HepG2 (cell line): Measurements from ENCODE around the gene STON1. TPM values are rescaled to one million over a fixed set of nuclear protein-coding genes. Genes with fewer than 3 reads are reported as not detected.

Experiments used
- ATAC-seq: fragments of 200-7000 bp; cut with Tn5 transposase; 3 replicates; pipeline ENCODE4 v1.9.1; 2020; ENCODE audit warnings: mild to moderate bottlenecking, moderate library complexity
- BruUV-seq: library from RNA; stranded (reverse); fragments of 400-500 nt; replicated peaks from 2 replicates; lab custom pipeline; 2021; lab: Mats Ljungman, UMichigan
- CTCF ChIA-PET: fragments of 300-600 bp; formaldehyde crosslinking; extraction: SDS; loops from one replicate; lab custom pipeline; 2021; ENCODE audit warnings: low total read pairs, inconsistent platforms, low intra/inter-chr PET ratio; lab: Yijun Ruan, JAX
- POLR2A ChIA-PET: fragments of 350-600 bp; sonication (Branson Sonifier 250); formaldehyde crosslinking; loops from one replicate; lab custom pipeline; 2020; ENCODE audit warnings: antibody characterized with exemption, inconsistent platforms; lab: Yijun Ruan, JAX
- DNase-seq: peaks from one replicate; pipeline ENCODE4 v3.0.0-alpha.2; 2015; ENCODE audit warnings: low spot score
- FAIRE-seq: peaks from 3 replicates; lab custom pipeline; 2011; peaks lifted over from hg19 to GRCh38; lab: Jason Lieb, UNC
- H2AFZ ChIP-seq: one replicate; pipeline ENCODE4 v1.6.1; 2011; ENCODE audit warnings: low read length, inconsistent platforms
- H3K27ac ChIP-seq: fragments of 300-600 bp; 3 replicates; pipeline ENCODE4 v1.8.0; 2011; ENCODE audit warnings: mixed run types, mild to moderate bottlenecking, mixed read lengths, low read length, inconsistent platforms; ENCODE audit not compliant: insufficient read depth; ENCODE audit errors: extremely low read length
- H3K27me3 ChIP-seq, 2 experiments: fragments of 200-600 bp in 1 of 2; 2 replicates in 1 of 2; 3 replicates in 1 of 2; pipeline versions ENCODE4 v1.6.0 to v1.8.0; 2011; ENCODE audit warnings: low read length in 2 of 2, mild to moderate bottlenecking in 2 of 2, moderate library complexity in 2 of 2, inconsistent platforms in 1 of 2; ENCODE audit not compliant: insufficient read depth in 2 of 2, control insufficient read depth in 1 of 2
- H3K36me3 ChIP-seq, 2 experiments: fragments of 200-600 bp in 1 of 2; replicated peaks in 1 of 2; 2 replicates in 1 of 2; 3 replicates in 1 of 2; pipeline versions ENCODE4 v1.5.1 to v1.8.0; 2011; ENCODE audit warnings: low read length in 2 of 2, inconsistent platforms in 1 of 2; ENCODE audit not compliant: insufficient read depth in 2 of 2, control insufficient read depth in 1 of 2
- H3K4me1 ChIP-seq: 2 replicates; pipeline ENCODE4 v1.5.1; 2012; ENCODE audit warnings: low read length, inconsistent platforms; ENCODE audit not compliant: insufficient read depth
- H3K4me2 ChIP-seq: 2 replicates; pipeline ENCODE4 v1.6.0; 2011; ENCODE audit warnings: low read depth, low read length, inconsistent platforms
- H3K4me3 ChIP-seq, 3 experiments: fragments of 200-600 bp in 1 of 3; sonication (generic), shearing (Covaris generic) in 1 of 3; replicated peaks in 1 of 3; 2 replicates each; pipeline ENCODE4 v1.5.1; 2011 to 2016; ENCODE audit warnings: low read length in 3 of 3, inconsistent platforms in 2 of 3, low read depth in 2 of 3, mild to moderate bottlenecking in 2 of 3, control low read depth in 1 of 3, mixed read lengths in 1 of 3; ENCODE audit not compliant: insufficient read depth in 1 of 3
- H3K79me2 ChIP-seq: one replicate; pipeline ENCODE4 v1.6.1; 2011; ENCODE audit warnings: low read length, inconsistent platforms; ENCODE audit not compliant: insufficient read depth
- H3K9ac ChIP-seq: 2 replicates; pipeline ENCODE4 v1.6.0; 2011; ENCODE audit warnings: mild to moderate bottlenecking, low read depth, low read length, inconsistent platforms; ENCODE audit not compliant: insufficient read depth
- H3K9me3 ChIP-seq: 2 replicates; pipeline ENCODE4 v1.5.1; 2012; ENCODE audit warnings: mild to moderate bottlenecking, low read length
- H4K20me1 ChIP-seq: 2 replicates; pipeline ENCODE4 v1.6.0; 2011; ENCODE audit warnings: inconsistent platforms, mild to moderate bottlenecking, low read length, moderate library complexity; ENCODE audit not compliant: insufficient read depth
- ELK4 ChIP-seq: sonication (generic); formaldehyde crosslinking; IDR thresholded peaks from 2 replicates; pipeline ENCODE4 v1.9.0; 2021; ENCODE audit warnings: missing genetic modification reagents, borderline replicate concordance
- HNF1B ChIP-seq: sonication (generic); formaldehyde crosslinking; IDR thresholded peaks from 2 replicates; pipeline ENCODE4 v1.5.1; 2020; ENCODE audit warnings: mild to moderate bottlenecking, moderate library complexity, missing genetic modification reagents
- KDM1A ChIP-seq: IDR thresholded peaks from 2 replicates; pipeline ENCODE4 v1.6.1; 2016; ENCODE audit warnings: missing compliant biosample characterization
- MTF1 ChIP-seq: sonication (generic); formaldehyde crosslinking; IDR thresholded peaks from 2 replicates; pipeline ENCODE4 v1.5.0; 2020; ENCODE audit warnings: missing genetic modification reagents
- NCOA1 ChIP-seq: sonication (generic); formaldehyde crosslinking; IDR thresholded peaks from 2 replicates; pipeline ENCODE4 v1.9.0; 2021; ENCODE audit warnings: missing genetic modification reagents
- PLRG1 ChIP-seq: fragments of 450-650 bp; conservative IDR thresholded peaks from 2 replicates; pipeline ENCODE4 v1.6.1; 2016
- SP2 ChIP-seq: sonication (generic); formaldehyde crosslinking; IDR thresholded peaks from 2 replicates; pipeline ENCODE4 v1.5.1; 2020; ENCODE audit warnings: mild to moderate bottlenecking, missing genetic modification reagents
- ZFP37 ChIP-seq: sonication (generic); formaldehyde crosslinking; IDR thresholded peaks from 2 replicates; pipeline ENCODE4 v1.4.0; 2020; ENCODE audit warnings: missing genetic modification reagents, borderline replicate concordance
- ZFP62 ChIP-seq: sonication (generic); formaldehyde crosslinking; IDR thresholded peaks from 2 replicates; pipeline ENCODE4 v1.4.0; 2020; ENCODE audit warnings: missing genetic modification reagents
- ZNF264 ChIP-seq: sonication (generic); formaldehyde crosslinking; IDR thresholded peaks from 2 replicates; pipeline ENCODE4 v1.4.0; 2020; ENCODE audit warnings: missing genetic modification reagents
- ZNF777 ChIP-seq: sonication (generic); formaldehyde crosslinking; IDR thresholded peaks from 2 replicates; pipeline ENCODE4 v1.4.0; 2020; ENCODE audit warnings: missing genetic modification reagents
- WGBS: methylation state at CpG from one replicate; pipeline ENCODE4 v1.1.6; 2017; ENCODE audit warnings: low lambda C conversion rate; 5-methylcytosine and 5-hydroxymethylcytosine counted together
- in situ Hi-C: cut with HindIII; loops from 2 replicates; pipeline ENCODE4 v1.10.0; 2017; ENCODE audit warnings: low pct_unique_long_range_greater_than_20kb; ENCODE audit not compliant: extremely low pct_ligation_motif_present
- intact Hi-C: fragments of 100-400 bp; cut with micrococcal nuclease; formaldehyde crosslinking; loops from one replicate; pipeline ENCODE4 v1.10.0; 2022; ENCODE audit not compliant: unreplicated experiment
- polyA plus RNA-seq, 8 experiments: library from polyadenylated mRNA; depleted of rRNA in 3 of 8; stranded (reverse) in 7 of 8; unstranded in 1 of 8; fragments of >200 nt; fragmentation: Illumina TruSeq in 4 of 8; extraction: Trizol in 4 of 8; gene quantifications; 2 replicates each; pipeline versions ENCODE4 v1.2.1 to v1.2.3, GENCODE V29; 2011 to 2016; ENCODE audit warnings: low read depth in 4 of 8, missing spikeins in 1 of 8, mixed read lengths in 1 of 8; ENCODE audit not compliant: insufficient read depth in 1 of 8
- total RNA-seq, 5 experiments: library from RNA; depleted of rRNA; stranded (reverse); fragments of >200 nt; fragmentation: Illumina TruSeq; extraction: Trizol; gene quantifications; 2 replicates each; pipeline ENCODE4 v1.2.3, GENCODE V29; 2016; ENCODE audit warnings: low read depth in 1 of 5

The STON1 gene
- total and polyA plus RNA-seq, 2 of the 13 experiments (the other 11 are each of a cell fraction or from before 2014, with no cell fraction given) = 0.09 to 0.28 TPM

- no TSS peak for BruUV-seq
- Histone ChIP-seq H3K9ac (no peak overlapping the region), H3K4me1 (no peaks in the 10 kb centered on the region), H3K79me2 (no peaks in the 10 kb centered on the region), H3K9me3 (no peaks in the 10 kb centered on the region), H3K27ac (no peak overlapping the region), H2AFZ (no peak overlapping the region), H3K4me2 (no peak overlapping the region), H3K27me3 (no peaks in the 10 kb centered on the region; a peak in 1 of 5 replicates), H3K4me3 (no peak overlapping the region), H3K36me3 (no peaks in the 10 kb centered on the region), H4K20me1 (no peaks in the 10 kb centered on the region)
- TF ChIP-seq PLRG1 = no peak
- CTCF ChIA-PET = no interaction called here
- in situ Hi-C loops = no loop called here
- POLR2A ChIA-PET = no interaction called here
- intact Hi-C loops = no loop called here
- WGBS = 2% methylated on average over 5 of the region's 5 CpGs
- FAIRE-seq (no peak), ATAC-seq (no peak), DNase-seq (no peak)
Observed at GRCh38 chr2:48633143-48633542, 103.2 kb downstream of the STON1 start.

- POLR2A ChIA-PET = no interaction called here
- H3K4me1 ChIP-seq = no peaks in the 10 kb centered on the region
- in situ Hi-C loops = no loop called here
Observed at GRCh38 chr2:48635786-48636185, 105.8 kb downstream of the STON1 start.

More at GRCh38 chr2:48635786-48636185, 105.8 kb downstream of the STON1 start:
- Histone ChIP-seq H3K36me3 (no peaks in the 10 kb centered on the region), H4K20me1 (no peaks in the 10 kb centered on the region), H2AFZ (no peak overlapping the region), H3K27ac (no peak overlapping the region), H3K79me2 (no peaks in the 10 kb centered on the region), H3K9ac (no peak overlapping the region), H3K4me3 (no peak overlapping the region), H3K27me3 (no peaks in the 10 kb centered on the region; a peak in 1 of 5 replicates), H3K4me2 (no peak overlapping the region), H3K9me3 (no peaks in the 10 kb centered on the region)
- ATAC-seq = no peak
- BruUV-seq = no TSS peak
- CTCF ChIA-PET = no interaction called here
- TF ChIP-seq KDM1A (CRISPR knock-in tag) = no peak
- no peak for TF ChIP-seq NCOA1 (CRISPR knock-in tag)
- no peak for TF ChIP-seq ZNF264 (CRISPR knock-in tag)
- no peak for TF ChIP-seq ELK4 (CRISPR knock-in tag)
- TF ChIP-seq SP2 = no peak
- TF ChIP-seq ZFP62 (CRISPR knock-in tag) = no peak
- TF ChIP-seq MTF1 = no peak
- TF ChIP-seq ZNF777 = no peak
- no peak for TF ChIP-seq ZFP37
- no peak for TF ChIP-seq HNF1B
- WGBS = 4% methylated on average over 2 of the region's 2 CpGs
- intact Hi-C loops = no loop called here
- no peak for FAIRE-seq
- no peak for DNase-seq
